Astrocyte (in vitro differentiated cells and primary cell): ENCODE data around the gene SCN2A.

Experiments used
- EZH2 ChIP-seq: IDR thresholded peaks from 2 replicates; pipeline ENCODE4 v1.6.1; 2012; ENCODE audit warnings: mild to moderate bottlenecking, low read length, inconsistent platforms; ENCODE audit not compliant: insufficient read depth
- TF ChIP-seq, protein P1 (sequence below): IDR thresholded peaks from 2 replicates; pipeline ENCODE4 v1.5.1; 2011; ENCODE audit warnings: low read depth, mild to moderate bottlenecking, inconsistent platforms, low read length, moderate library complexity; ENCODE audit not compliant: insufficient read depth

DNA sequence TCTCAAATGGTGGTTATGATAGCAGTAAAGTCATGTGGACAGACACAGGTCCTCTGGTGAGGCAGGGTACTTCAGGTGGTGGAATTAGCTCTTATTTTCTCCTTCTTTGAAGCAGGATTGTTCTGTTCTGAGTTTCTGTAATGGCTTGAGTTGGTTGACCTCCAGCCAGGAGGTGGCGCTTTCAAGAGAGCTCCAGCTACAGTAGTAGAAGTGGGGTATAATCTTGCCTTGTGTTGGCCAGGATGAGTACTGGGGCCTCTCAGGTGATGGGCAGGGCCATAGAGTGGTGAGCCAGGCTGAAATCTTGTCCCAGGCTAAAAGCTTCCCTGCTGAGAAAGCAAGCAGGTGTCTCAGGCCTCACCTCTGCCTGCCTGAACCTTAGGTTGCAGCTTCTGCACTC is 177.8 kb downstream of the SCN2A start:
- no peak for TF ChIP-seq EZH2
- TF ChIP-seq, protein P1, sequence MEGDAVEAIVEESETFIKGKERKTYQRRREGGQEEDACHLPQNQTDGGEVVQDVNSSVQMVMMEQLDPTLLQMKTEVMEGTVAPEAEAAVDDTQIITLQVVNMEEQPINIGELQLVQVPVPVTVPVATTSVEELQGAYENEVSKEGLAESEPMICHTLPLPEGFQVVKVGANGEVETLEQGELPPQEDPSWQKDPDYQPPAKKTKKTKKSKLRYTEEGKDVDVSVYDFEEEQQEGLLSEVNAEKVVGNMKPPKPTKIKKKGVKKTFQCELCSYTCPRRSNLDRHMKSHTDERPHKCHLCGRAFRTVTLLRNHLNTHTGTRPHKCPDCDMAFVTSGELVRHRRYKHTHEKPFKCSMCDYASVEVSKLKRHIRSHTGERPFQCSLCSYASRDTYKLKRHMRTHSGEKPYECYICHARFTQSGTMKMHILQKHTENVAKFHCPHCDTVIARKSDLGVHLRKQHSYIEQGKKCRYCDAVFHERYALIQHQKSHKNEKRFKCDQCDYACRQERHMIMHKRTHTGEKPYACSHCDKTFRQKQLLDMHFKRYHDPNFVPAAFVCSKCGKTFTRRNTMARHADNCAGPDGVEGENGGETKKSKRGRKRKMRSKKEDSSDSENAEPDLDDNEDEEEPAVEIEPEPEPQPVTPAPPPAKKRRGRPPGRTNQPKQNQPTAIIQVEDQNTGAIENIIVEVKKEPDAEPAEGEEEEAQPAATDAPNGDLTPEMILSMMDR, result no peak
